COLO668 (cell line): ENCODE results near the gene NPHP4.
"Not testable (repeated sequence)": the region's sequence is repeated elsewhere in the genome, so short reads cannot be mapped to it uniquely, and the experiment has no call there.

Experiments used
- DNase-seq: peaks from one replicate; lab custom pipeline; 2025; ENCODE audit not compliant: unreplicated experiment; lab: John Stamatoyannopoulos, UW

Gene NPHP4

DNA sequence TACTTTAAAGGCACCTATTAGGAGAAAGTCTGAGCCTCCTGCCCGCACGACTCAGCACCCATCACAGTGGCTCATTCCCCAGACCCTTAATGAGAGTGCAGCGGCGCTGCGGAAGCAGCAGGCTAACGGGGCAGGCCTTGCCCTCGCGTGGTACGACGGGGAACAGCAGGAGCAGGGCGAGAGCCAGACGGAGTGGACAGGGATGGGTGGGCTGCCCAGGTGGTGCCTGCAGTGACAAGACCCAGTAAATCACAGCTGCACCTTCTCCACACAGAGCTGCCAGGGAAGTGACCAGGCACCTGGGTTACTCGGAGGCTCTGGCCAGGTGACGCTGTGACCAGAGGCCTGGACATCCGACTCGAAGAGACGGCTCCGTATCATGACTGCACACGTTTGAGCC, 131.9 kb downstream of the NPHP4 start:
- no peak for DNase-seq

DNA sequence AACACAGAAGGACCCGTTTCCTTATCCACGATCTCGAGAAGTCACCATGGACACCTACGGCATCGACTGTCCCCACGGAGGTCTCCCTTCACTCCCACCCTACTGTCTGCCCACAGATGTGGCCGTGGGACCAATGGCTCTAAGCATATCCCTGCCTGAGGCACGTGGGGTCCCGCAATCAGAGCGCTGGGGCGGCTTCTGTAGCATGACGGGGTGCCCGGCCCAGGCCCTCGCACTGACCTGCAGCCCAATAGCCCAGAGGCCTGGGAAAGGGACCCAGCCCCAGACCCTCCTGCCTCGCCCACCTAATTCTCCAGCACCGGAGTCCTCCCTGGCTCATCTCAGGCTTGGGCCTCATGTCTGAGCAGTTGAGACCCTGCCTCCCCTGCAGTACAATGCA, 132.5 kb downstream of the NPHP4 start:
- no peak for DNase-seq

DNA sequence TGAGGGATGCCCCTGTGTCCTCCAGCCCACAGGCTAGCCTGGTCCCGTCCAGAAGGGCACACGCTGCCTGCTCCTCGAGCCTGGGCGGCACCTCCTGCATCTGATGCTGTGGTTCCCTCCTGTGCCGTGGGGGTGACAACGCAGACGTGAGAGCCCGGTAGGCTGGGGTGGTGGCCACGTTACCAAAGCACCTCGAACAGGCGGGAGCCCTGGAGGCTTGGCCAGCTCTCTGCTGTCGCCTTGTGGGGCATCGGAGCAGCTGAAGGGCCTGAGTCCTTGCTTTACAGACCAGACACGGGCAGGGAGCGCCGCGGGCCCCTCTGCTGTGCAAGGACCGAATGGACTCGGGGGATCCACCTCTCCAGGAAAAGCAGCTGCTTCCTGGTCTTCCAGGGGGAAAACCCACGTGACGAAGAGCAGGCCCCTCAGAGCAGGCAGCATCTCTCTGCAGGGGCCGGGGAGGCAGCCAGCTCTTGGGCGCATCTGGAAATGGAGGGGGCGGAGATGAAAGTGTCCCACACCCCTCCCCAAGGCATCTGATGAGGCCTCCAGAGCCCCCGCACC, 133.3 kb downstream of the NPHP4 start:
- no peak for DNase-seq

DNA sequence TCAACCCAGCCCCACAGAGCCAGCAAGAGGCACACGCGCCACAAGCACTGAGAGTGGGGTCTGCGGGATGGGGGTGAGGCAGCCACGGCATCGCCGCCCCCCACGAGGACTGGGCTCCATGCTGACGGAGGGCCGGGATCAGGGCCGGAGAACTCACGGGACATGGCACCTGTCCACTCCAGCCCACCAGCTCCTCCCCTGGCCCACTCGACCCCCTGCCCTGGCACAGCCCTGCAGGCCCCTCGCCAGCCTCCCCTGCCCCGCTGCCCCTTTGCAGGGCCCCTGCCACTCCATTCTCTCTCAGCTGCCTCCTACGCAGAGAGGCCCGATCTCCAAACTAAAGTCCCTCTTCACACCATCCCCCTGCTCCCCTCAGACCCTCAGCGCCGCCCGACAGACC, 134.0 kb downstream of the NPHP4 start:
- no peak for DNase-seq

DNA sequence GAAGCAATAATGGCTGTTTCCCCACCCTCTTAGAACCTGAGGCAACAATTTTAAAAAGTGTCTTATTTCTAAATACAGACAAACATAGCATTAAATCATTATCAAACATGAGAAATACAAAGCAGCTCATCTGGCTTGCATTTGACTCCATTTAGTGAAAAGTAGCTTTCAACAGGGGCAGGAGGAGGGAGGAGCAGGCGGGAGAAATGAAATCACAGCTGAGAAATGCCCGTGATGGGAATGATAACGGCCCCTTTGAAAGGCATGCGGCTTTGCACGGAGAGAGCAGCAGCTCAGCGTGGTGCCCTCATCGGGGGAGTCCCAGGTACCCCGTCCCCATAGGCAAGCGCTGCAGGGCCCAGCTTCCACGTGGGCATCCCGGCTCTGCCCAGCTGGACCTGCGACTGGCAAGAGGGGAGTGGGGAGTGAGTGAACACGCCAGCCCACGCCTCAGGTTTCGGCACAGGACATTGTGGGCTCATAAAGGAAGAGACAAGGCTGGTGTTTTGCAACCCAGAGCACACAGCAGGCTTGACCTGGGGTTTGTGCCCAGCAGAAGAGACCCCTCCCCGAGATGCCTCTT, 134.6 kb downstream of the NPHP4 start:
- DNase-seq = no peak

DNA sequence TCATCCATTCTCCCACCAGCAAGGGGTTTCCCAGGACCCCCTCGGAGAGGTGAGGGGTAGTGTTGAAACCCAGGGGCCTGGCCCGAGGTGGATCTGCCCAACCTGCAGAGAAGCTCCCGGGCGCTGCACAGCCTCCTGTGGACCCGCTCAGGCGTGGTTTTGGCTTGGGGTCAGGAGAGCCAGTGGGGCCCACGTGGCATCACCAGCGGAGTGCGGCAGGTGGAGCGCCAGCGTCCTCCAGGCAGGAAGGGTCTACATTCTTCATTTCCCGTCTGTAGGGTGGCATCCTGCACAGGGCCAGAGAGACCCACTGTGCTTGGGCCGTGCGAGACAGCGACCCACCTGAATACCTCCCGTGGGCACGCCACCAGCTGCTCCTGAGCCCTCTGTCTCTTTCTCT, 135.2 kb downstream of the NPHP4 start:
- DNase-seq = no peak

DNA sequence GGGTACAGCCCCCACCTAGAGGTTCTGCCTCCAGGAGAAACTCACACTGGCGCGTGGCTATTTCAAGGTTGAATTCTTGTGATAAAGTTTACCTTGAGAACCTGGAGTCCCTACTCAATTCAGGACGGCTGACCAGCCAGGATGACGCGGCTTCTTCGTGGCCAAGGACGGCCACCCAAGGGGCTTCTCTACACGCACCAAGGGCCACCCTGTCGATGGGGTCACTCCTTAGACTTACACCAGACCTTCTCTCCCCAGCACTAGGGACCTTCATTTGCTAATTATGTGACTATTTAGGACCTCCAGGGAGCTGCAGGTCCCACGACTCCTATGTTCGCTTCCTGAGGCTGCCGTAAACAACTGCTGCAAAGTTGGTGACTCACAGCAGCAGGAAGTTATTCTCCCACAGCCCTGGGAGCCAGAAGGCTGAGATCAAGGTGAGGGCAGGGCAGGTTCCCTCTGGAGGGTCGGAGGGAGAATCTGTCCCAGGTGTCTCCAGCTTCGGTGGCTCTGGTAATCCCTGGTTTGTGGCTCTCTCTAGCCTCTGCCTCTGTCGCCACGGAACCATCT, 135.9 kb downstream of the NPHP4 start:
- no peak for DNase-seq

DNA sequence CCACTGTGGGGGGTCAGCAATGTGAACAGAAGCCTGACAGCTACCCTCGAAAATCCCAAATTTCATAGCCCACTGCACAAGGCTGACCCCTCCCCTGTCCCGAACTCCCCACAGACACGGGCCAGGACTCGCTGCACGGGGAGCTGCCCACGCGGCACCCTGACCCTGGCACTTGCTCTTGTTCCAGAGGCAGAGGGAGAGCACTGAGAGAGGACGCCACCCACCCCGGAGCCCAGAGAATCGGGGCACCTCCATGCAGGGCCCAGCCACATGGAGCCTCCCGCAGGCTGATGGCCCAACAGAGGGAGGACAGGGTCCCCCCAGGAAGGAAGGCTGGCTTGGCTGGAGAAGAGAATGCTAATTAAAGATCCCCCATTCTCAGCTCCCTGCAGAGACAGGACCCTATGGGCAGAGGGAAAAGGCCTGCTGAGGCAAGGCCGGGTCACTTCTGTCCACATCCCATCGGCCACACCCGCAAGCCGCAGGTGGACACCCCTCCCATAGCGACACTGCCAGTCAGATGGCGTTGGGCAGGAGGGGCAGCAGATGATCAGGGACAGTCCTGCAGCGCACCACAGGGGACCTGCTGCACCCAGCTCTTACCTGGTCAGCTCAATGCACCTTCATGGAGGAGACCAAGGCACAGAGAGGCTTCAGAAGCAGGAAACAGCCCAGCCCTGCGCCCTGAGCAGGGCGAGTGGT, 136.9 kb downstream of the NPHP4 start:
- DNase-seq = no peak

DNA sequence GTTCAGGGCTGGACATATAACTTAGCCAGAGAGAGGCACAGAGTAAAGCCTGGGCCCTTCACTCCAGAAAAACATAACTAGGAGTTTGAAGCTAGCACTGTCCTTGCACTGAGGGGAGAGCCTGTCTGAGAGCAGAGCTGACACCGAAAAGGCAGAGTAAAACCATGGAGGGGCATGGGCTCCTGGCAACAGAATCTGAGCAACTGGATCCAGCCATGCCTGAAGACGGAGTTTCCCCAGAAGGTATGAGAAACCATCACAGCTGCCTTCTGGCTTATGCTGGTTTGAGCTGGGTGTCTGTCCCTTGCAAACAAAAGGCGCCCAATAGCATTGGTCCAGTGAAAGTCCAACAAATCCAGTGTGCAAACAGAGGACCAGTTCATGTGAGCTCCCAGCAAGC, 137.5 kb downstream of the NPHP4 start:
- DNase-seq = no peak

DNA sequence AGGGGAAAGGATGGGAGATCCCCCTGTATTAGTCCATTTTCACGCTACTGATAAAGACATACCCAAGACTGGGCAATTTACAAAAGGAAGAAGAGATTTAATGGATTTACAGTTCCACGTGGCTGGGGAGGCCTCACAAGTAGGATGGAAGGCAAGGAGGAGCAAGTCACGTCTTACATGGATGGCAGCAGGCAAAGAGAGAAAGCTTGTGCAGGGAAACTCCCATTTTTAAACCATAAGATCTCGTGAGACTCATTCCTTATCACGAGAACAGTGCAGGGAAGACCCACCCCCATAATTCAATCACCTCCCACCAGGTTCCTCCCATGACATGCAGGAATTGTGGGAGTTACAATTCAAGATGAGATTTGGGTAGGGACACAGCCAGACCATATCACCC, 138.4 kb downstream of the NPHP4 start:
- DNase-seq = not testable (repeated sequence)

DNA sequence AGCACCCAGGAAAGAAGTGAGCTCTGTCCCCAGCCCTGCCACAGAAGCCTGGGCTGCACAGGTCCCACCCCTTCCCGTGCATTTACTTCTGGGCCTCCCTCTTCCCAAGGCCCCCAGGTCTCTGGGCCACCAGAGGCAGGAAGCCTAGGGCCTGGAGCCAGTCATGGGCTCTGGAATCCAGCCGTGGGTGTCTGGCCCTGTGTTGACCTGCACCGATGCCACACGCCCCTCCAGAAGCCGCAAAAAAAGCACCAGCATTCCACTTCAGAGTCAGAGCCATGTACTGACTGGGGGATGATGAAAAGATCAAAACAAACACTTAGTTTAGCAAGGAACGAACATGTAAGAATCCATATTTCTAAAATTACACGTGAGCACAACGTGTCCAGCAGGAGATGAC, 141.7 kb downstream of the NPHP4 start:
- no peak for DNase-seq

DNA sequence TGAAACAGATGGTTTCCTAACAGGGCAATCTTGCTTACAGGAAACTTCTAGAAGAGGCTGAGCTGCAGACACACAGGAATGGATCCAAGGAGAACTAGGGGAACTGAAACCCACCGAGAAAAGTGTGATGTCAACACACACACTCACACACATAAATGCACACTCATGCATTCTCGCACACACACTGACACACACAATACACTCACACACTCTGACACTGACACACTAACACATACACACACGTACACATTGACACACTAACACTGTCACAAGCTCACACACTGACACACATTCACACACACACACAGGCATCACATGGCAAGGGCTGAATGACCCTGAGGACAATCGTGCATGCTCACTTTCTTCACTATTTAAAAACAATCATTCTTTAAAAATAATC, 142.7 kb downstream of the NPHP4 start:
- DNase-seq = no peak

DNA sequence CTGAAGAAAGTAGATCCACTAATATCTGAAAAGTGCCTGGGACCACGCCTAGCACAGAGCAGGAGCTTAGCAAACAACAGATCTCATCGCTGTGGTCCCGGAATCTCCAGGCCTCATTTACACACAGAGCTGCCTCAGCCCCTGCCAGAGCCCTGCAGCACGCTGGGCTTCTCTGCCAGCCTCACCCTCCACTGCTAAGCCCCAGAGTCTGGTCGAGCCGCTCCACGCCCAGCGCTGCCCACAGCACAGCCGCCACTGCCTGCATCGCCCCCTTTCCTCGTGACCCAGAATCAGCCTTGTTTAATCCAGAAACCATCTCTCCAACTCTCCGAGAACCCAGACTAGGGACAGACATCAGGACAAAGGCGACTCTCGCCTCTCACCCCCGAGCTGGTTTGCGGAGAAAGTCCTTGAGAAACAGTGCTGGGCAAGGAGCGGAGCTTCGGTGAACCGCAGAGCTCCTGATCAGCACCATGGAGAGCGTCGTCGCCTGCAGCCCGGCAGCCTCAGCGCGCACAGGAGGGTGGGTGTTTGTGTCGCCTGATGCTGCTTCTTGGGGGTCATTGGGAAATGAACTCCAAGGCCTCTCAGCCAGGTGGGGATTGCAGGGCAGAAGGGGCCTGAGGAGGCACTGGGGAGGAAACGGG, 145.1 kb downstream of the NPHP4 start:
- DNase-seq = no peak

DNA sequence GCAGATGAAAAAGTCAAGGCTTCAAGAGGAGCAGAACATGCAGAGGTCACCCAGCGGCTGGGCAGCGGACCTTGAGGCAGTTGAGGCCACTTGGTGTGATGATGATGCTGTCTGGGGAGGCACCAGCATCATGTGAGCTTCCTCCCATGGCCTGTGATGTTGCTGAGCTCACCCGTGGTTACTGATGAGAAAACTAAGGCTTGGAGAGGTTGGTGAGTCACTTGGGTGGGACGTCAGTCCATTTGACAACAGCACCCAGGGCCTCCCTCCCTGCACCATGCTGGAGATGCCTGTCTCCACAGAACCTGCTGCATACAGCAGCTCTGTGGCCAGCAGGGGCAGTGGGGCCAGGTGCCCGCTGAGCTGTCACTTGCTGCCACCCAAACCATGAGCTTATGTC, 146.8 kb downstream of the NPHP4 start:
- DNase-seq = no peak

DNA sequence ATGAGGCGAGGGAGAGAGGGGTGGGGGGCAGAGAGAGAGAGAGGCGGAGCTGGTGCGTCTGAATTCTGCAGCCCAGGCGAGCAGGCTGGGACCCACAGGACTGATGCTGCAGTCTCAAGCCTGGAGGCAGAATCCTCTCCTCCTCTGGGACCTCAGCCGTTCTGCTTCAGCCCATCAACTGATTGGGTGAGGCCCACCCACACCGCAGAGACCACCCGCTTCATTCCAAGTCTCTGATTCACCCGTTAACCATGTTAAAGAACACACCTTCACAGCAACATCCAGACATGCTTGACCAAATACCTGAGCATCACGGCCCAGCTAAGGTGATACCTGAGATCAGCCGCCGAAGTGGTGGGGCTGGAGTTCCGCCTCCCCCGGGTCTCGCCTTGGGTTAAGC, 147.8 kb downstream of the NPHP4 start:
- no peak for DNase-seq

DNA sequence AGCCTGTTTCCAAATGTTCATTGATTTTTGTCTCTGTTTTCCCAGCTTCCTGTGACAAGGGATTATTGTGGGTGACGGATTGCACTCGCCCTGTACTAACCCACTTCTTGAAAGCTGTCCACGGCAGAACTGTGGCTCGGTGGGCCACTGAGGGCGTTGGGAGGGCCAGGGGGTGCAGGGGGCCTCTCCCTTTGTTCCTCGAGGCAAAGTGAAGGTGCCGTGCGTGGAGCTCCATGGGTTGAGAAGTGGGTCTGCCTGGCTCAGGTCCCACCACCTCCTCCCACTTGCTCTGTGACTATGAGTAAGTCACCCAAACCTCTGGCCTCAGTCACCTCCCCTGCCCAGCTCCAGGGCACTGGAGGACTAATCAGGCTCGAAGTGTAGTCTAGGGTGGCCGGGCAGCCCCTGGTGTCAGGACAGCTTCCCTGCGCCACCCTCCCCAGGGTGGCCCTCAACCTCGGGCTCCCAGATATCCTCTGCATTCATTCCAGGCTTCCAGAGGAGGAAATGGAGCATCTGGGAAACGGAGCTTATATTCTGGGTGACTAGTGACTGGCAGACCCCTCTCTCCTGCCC, 148.6 kb downstream of the NPHP4 start:
- no peak for DNase-seq

DNA sequence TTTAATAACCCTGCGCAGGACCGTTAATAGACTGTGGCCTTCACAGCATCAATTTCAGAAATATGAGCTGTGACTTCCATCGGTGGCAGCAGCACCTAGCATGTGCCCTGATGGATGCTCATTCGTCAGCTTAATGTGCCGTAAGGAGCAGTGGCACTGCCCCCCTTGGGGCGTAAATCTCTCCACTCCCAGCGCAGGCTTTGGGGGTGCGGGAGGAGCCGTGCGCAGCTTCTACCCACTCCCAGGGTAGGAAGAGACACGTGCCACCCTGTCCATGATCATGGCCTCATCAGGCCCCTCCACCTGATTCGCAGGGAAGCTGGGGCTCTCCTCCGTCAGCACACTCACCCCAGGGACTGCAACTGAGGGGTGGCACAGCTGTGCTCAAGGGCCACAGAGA, 149.5 kb downstream of the NPHP4 start:
- no peak for DNase-seq

DNA sequence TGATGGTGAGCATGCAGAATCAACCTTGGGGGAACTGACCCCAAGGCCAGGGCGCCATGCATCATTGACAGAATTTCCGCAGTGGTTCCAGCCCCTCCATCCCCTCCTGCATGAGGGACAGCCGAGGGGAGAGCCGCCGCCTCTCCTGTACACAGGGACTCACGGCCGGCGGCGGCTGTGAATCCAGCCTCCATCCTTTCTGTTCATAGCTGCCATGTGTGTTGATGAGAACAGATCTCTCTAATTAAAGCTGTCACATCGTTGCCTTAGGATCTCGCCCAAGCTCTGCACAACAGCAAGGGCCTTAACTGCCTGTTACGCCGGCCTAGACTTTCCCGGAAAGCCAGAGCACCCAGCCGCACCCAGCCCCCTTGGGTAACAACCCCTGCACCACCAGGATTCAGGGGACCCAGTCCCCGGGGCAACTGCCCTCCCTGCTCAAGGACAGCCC, 151.6 kb downstream of the NPHP4 start:
- DNase-seq = no peak

DNA sequence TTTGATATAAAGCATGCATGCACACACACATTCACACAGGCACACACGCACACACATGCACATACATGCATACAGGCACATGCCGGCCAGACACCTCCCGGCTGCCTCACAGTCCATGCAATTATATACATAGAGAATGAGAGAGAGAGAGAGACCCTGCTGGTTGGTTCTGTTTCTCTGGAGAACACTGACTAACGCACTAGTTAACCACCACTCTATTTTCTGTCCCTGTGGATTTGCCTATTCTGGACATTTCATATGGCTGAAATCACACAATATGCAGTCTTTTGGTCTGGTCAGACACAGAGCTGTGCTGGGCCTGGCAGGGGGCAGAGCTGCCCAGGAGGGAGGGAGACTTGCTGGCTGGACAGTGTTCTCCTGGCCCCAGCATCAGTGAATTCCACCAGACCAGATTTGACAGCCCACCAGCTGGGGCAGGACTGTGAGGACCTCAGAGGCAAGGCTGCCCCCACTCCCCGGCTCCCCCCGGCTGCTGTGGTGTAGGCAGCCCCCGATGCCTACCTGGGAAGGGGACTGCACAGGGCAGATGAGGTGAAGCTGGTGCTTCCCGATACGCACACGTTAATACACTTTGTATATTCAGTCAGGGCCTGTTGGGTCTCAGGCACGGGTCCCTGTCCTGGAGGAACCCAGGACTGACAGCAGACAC, 152.2 kb downstream of the NPHP4 start:
- DNase-seq = no peak

DNA sequence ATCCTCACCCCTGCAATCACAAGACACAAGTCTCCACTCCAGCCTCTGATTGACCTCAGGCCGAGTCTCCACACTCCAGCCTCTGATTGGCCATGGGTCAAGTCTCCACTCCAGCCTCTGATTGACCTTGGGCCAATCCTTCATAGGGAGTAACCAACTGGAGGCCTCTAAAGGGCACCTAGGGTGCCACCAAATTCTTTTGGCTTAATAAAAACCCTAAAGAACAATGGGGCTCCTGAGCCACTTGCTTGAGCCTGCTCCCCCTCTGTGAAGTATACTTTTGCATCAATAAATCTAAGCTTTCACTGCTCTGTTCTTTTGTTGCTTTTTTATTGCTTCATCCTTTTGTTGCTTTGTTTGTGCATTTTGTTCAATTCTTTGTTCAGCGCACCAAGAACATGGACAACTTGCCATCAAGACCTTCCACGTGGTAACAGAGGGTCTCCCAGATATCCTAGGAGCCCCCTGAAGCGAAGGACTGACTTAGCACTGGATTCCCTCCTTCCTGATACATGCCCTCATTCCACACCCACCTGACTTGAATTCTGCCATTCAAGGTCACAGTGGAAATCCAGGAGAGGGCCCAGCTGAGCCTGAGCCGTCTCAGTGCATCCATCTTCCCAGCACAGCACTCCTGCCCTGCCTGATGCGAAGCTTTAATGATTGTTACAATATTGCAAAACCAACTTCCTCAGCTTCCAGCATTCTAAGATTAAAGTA, 152.9 kb downstream of the NPHP4 start:
- no peak for DNase-seq
